Neural crest cell (in vitro differentiated cells): ENCODE data around the gene HAVCR1. TPM values are rescaled to one million over a fixed set of nuclear protein-coding genes. Genes with fewer than 3 reads are reported as not detected.
"Not testable (repeated sequence)": the region's sequence is repeated elsewhere in the genome, so short reads cannot be mapped to it uniquely, and the experiment has no call there.

Source experiments
- DNase-seq: peaks from one replicate; pipeline ENCODE4 v3.0.0; 2021; ENCODE audit warnings: low read depth, mixed read lengths, low spot score
- H3K27ac Mint-ChIP-seq: one replicate; pipeline ENCODE4 v1.8.0; 2021; ENCODE audit warnings: mild to moderate bottlenecking, mixed read lengths; ENCODE audit not compliant: unreplicated experiment
- H3K27me3 Mint-ChIP-seq: 2 replicates; pipeline ENCODE4 v1.8.0; 2021; ENCODE audit warnings: low read depth, mild to moderate bottlenecking, mixed read lengths
- H3K36me3 Mint-ChIP-seq: 2 replicates; pipeline ENCODE4 v1.8.0; 2021; ENCODE audit warnings: low read depth, mild to moderate bottlenecking, mixed read lengths
- H3K4me1 Mint-ChIP-seq: 2 replicates; pipeline ENCODE4 v1.8.0; 2021; ENCODE audit warnings: mixed read lengths
- H3K4me3 Mint-ChIP-seq: one replicate; pipeline ENCODE4 v1.8.0; 2021; ENCODE audit warnings: mild to moderate bottlenecking, mixed read lengths
- H3K9me3 Mint-ChIP-seq: 2 replicates; pipeline ENCODE4 v1.8.0; 2021; ENCODE audit warnings: mixed read lengths
- CTCF ChIP-seq: fragments of 200-600 bp; sonication (generic); conservative IDR thresholded peaks from 2 replicates; pipeline ENCODE4 v1.5.0; 2021; ENCODE audit warnings: antibody characterized with exemption, mild to moderate bottlenecking
- total RNA-seq: library from RNA; stranded (reverse); gene quantifications from 2 replicates; pipeline ENCODE4 v1.2.1, GENCODE V29; 2021

The HAVCR1 gene
- total RNA-seq, 1 donor from 2014 or later, result not detected

- H3K36me3 Mint-ChIP-seq, result no peaks in the 10 kb centered on the region
- DNase-seq, result no peak
- H3K27me3 Mint-ChIP-seq, result no peaks in the 10 kb centered on the region
- H3K27ac Mint-ChIP-seq, result no peak overlapping the region
- no peaks in the 10 kb centered on the region for H3K4me1 Mint-ChIP-seq
- TF ChIP-seq CTCF, result no peak
- no peaks in the 10 kb centered on the region for H3K9me3 Mint-ChIP-seq
- H3K4me3 Mint-ChIP-seq, result no peak overlapping the region
Measured at GRCh38 chr5:157050050-157050449, 8.9 kb downstream of the HAVCR1 start.

- no peak for TF ChIP-seq CTCF
Measured at GRCh38 chr5:157049605-157050004, 9.3 kb downstream of the HAVCR1 start.

GRCh38 chr5:157047898-157048297 lies 11.0 kb downstream of the HAVCR1 start:
- Mint-ChIP-seq H3K9me3 (no peaks in the 10 kb centered on the region), H3K4me3 (no peak overlapping the region), H3K27me3 (no peaks in the 10 kb centered on the region), H3K36me3 (no peaks in the 10 kb centered on the region), H3K27ac (no peak overlapping the region), H3K4me1 (no peaks in the 10 kb centered on the region)
- DNase-seq, result no peak
- TF ChIP-seq CTCF, result no peak

More at GRCh38 chr5:157049605-157050004, 9.3 kb downstream of the HAVCR1 start:
- Mint-ChIP-seq H3K27me3 (no peaks in the 10 kb centered on the region), H3K4me3 (no peak overlapping the region), H3K9me3 (no peaks in the 10 kb centered on the region), H3K27ac (no peak overlapping the region), H3K4me1 (no peaks in the 10 kb centered on the region), H3K36me3 (no peaks in the 10 kb centered on the region)
- DNase-seq, result no peak

GRCh38 chr5:157047016-157047415 lies 11.9 kb downstream of the HAVCR1 start:
- not testable (repeated sequence) for H3K36me3 Mint-ChIP-seq, H3K27me3 Mint-ChIP-seq, DNase-seq, H3K27ac Mint-ChIP-seq, H3K4me3 Mint-ChIP-seq, H3K9me3 Mint-ChIP-seq, H3K4me1 Mint-ChIP-seq

GRCh38 chr5:157046041-157046440 lies 12.9 kb downstream of the HAVCR1 start:
- Mint-ChIP-seq H3K36me3 (no peaks in the 10 kb centered on the region), H3K4me3 (no peak overlapping the region), H3K9me3 (no peaks in the 10 kb centered on the region), H3K27ac (no peak overlapping the region), H3K4me1 (no peaks in the 10 kb centered on the region), H3K27me3 (no peaks in the 10 kb centered on the region)
- no peak for TF ChIP-seq CTCF
- no peak for DNase-seq

- Mint-ChIP-seq H3K4me3 (no peak overlapping the region), H3K4me1 (no peaks in the 10 kb centered on the region), H3K27ac (no peak overlapping the region), H3K36me3 (no peaks in the 10 kb centered on the region), H3K27me3 (no peaks in the 10 kb centered on the region), H3K9me3 (no peaks in the 10 kb centered on the region)
- TF ChIP-seq CTCF, result no peak
- no peak for DNase-seq
Measured at GRCh38 chr5:157045601-157046000, 13.3 kb downstream of the HAVCR1 start.
